Ascending aorta (tissue), 2 donors: ENCODE results near the gene DCC. TPM values are rescaled to one million over a fixed set of nuclear protein-coding genes. Genes with fewer than 3 reads are reported as not detected.

Experiments
- DNase-seq, 2 donors: peaks; one replicate each; pipeline ENCODE4 v3.0.0-alpha.2; 2019; ENCODE audit warnings: low spot score in 2 of 2
- H3K27ac ChIP-seq, 2 donors: fragments of 200-600 bp; sonication (generic); one replicate each; pipeline ENCODE4 v1.5.1; 2016 to 2017; ENCODE audit warnings: mild to moderate bottlenecking in 1 of 2
- H3K27me3 ChIP-seq: fragments of 200-600 bp; sonication (generic); one replicate; pipeline ENCODE4 v1.5.1; 2017
- H3K36me3 ChIP-seq, 2 donors: fragments of 200-600 bp; sonication (generic); one replicate each; pipeline ENCODE4 v1.5.1; 2016
- H3K4me1 ChIP-seq, 2 donors: fragments of 200-600 bp; sonication (generic); one replicate each; pipeline ENCODE4 v1.5.1; 2016 to 2017; ENCODE audit warnings: mild to moderate bottlenecking in 1 of 2
- H3K4me3 ChIP-seq, 2 donors: fragments of 200-600 bp; sonication (generic); one replicate each; pipeline ENCODE4 v1.5.1; 2016 to 2017; ENCODE audit warnings: mild to moderate bottlenecking in 1 of 2
- H3K9me3 ChIP-seq, 2 donors: fragments of 200-600 bp; sonication (generic); one replicate each; pipeline ENCODE4 v1.5.1; 2016
- intact Hi-C: fragments of 100-400 bp; cut with DNase I; formaldehyde crosslinking; loops from one replicate; pipeline ENCODE4 v1.15.1; 2023
- total RNA-seq: library from RNA; depleted of rRNA; stranded (reverse); fragments of >200 nt; gene quantifications from one replicate; pipeline ENCODE4 v1.1.0, GENCODE V29; 2016
- TF ChIP-seq, protein P1 (sequence below), 3 experiments: fragments of 200-600 bp in 2 of 3; fragments of 450-650 bp in 1 of 3; sonication (generic) in 2 of 3; IDR thresholded peaks; one replicate each; pipeline ENCODE4 v1.5.1; 2016 to 2019; ENCODE audit warnings: antibody characterized with exemption in 3 of 3, mild to moderate bottlenecking in 1 of 3, moderate library complexity in 1 of 3

The DCC gene
- total RNA-seq, 1 donor from 2014 or later = not detected

DNA sequence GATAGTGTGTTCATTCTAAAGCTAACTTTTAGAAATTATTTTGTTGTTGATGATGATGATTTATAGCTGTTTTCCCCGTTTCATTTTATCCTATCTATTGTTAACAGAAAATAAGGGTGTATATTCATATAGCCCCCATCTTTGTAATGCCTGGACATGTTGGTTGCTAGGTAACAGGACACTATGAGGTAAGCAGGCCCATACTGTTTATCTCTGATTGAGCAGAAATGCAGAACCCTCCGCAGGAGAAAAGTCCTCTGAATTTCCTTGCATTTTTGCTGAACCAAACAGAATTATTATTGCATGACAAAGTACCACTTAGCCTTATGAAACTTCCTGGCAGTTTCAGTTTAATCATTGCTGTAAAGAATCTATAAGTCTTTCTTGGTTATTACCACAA, 339.4 kb downstream of the DCC start:
- no peak overlapping the region for H3K27ac ChIP-seq
- TF ChIP-seq, protein P1, sequence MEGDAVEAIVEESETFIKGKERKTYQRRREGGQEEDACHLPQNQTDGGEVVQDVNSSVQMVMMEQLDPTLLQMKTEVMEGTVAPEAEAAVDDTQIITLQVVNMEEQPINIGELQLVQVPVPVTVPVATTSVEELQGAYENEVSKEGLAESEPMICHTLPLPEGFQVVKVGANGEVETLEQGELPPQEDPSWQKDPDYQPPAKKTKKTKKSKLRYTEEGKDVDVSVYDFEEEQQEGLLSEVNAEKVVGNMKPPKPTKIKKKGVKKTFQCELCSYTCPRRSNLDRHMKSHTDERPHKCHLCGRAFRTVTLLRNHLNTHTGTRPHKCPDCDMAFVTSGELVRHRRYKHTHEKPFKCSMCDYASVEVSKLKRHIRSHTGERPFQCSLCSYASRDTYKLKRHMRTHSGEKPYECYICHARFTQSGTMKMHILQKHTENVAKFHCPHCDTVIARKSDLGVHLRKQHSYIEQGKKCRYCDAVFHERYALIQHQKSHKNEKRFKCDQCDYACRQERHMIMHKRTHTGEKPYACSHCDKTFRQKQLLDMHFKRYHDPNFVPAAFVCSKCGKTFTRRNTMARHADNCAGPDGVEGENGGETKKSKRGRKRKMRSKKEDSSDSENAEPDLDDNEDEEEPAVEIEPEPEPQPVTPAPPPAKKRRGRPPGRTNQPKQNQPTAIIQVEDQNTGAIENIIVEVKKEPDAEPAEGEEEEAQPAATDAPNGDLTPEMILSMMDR (IDR thresholded peaks at IDR 0.05) = no peak
- no peaks in the 10 kb centered on the region for H3K27me3 ChIP-seq
- H3K9me3 ChIP-seq = no peaks in the 10 kb centered on the region
- no peaks in the 10 kb centered on the region for H3K36me3 ChIP-seq
- H3K4me1 ChIP-seq = no peaks in the 10 kb centered on the region
- no peak overlapping the region for H3K4me3 ChIP-seq
- intact Hi-C loops = no loop called here
- DNase-seq = no peak

DNA sequence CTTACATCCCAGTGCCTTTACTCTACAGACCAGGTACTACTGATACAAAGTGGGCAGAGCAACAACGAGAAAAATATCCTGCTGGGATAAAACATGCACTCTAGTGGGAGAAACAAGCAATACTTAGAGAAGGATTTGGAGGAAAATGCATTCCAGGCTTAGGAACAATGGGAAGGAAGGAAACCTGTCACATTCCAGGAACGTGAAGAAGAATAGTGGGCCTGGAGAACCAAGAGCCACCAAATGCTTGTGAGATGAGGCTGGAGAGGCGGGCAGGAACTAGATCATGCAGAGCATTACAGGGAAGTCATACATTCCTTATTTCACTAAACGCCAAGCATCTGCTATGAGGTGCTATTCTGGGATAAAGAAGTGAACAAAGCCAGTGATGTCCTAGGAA, 342.3 kb downstream of the DCC start:
- intact Hi-C loops = no loop called here
- no peak overlapping the region for H3K4me3 ChIP-seq
- TF ChIP-seq, protein P1 (IDR thresholded peaks at IDR 0.05) = no peak
- H3K9me3 ChIP-seq = no peaks in the 10 kb centered on the region
- H3K27me3 ChIP-seq = no peaks in the 10 kb centered on the region
- DNase-seq = no peak
- no peaks in the 10 kb centered on the region for H3K36me3 ChIP-seq
- no peak overlapping the region for H3K27ac ChIP-seq
- H3K4me1 ChIP-seq = no peaks in the 10 kb centered on the region

DNA sequence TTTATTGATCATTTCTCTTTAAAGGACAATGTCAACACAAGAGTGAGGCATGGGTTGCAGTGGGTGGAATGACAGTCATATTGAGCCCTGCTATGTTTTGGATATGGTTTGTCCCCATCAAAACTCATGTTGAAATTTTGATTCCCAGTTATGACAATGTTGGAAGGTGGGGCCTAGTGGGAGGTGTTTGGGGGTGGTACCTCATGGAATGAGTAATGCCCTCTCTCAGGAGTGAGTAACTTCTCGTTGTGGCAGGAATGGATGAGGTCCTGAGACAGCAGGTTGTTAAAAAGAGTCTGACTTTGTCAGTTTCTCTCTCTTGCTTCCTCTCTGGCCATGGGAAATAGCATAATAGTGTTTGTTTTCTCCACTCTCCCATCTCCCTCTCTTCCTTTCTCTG, 345.3 kb downstream of the DCC start:
- Histone ChIP-seq H3K4me3 (no peak overlapping the region), H3K4me1 (no peaks in the 10 kb centered on the region), H3K27me3 (no peaks in the 10 kb centered on the region), H3K27ac (no peak overlapping the region), H3K9me3 (no peaks in the 10 kb centered on the region), H3K36me3 (no peaks in the 10 kb centered on the region)
- no peak for DNase-seq
- TF ChIP-seq, protein P1 (IDR thresholded peaks at IDR 0.05) = no peak
- intact Hi-C loops = no loop called here

DNA sequence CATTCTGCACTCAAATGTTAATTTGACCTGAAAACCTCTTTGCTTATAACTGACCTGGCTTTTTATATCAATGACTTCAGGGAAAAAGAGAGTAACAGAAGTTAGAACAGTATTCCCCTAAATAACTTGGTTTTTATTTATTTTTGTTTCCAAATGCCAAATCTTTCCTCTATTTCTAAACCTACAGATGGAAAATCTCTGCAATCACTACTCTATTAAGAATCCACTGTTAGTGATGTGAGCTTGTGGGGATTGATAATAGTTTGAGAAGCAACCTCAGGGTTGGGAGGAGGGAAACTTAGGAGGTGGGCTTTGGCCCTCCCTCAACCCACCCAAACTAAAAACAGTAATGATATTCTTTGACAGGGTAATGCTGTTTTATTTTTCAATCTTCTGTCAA, 351.8 kb downstream of the DCC start:
- Histone ChIP-seq H3K4me3 (no peak overlapping the region), H3K27ac (no peak overlapping the region), H3K36me3 (no peaks in the 10 kb centered on the region), H3K9me3 (no peaks in the 10 kb centered on the region), H3K4me1 (no peaks in the 10 kb centered on the region), H3K27me3 (no peaks in the 10 kb centered on the region)
- intact Hi-C loops = no loop called here
- TF ChIP-seq, protein P1 (IDR thresholded peaks at IDR 0.05) = no peak
- DNase-seq = no peak

DNA sequence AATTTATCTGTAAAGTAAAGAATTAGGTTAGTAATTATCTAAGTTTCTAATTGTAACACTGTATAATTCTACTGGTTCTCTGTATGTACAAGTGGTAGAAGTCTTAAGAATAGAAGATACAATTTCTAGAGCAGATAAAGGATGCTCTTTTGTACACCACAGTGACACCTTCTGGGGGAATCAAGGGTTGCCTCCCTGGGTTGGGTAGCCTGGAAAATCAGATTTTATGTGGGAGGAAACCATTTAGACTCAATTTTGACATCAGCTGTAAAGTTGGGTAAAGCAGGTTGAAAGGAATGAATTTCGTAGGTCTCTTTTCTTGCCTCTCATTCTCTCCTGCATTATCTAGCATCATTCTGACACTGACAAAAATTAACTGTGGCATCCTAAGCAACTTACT, 354.8 kb downstream of the DCC start:
- Histone ChIP-seq H3K9me3 (no peaks in the 10 kb centered on the region), H3K36me3 (no peaks in the 10 kb centered on the region), H3K4me1 (no peaks in the 10 kb centered on the region), H3K4me3 (no peak overlapping the region), H3K27ac (no peak overlapping the region), H3K27me3 (no peaks in the 10 kb centered on the region)
- TF ChIP-seq, protein P1 (IDR thresholded peaks at IDR 0.05) = no peak
- intact Hi-C loops = no loop called here
- no peak for DNase-seq

DNA sequence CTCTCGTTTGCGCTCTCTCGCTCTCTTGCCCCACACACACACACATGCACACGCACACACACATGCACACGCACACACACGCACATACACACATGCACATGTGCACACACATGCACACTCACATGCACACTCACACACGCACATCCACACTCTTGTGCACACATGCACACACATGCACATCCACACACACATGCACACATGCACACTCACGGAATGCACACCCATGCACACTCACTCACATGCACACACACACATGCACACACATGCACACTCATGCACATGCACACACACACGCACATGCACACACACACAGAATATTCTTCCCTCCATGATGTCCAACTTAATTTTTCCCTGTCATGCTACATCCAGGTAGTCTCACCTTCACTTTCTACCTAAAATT, 360.1 kb downstream of the DCC start:
- TF ChIP-seq, protein P1 (IDR thresholded peaks at IDR 0.05) = no peak

More for the DNA sequence above, 360.1 kb downstream of the DCC start:
- H3K27ac ChIP-seq = no peak overlapping the region
- no peak for DNase-seq
- no peak overlapping the region for H3K4me3 ChIP-seq
- intact Hi-C loops = no loop called here
- no peaks in the 10 kb centered on the region for H3K27me3 ChIP-seq
- no peaks in the 10 kb centered on the region for H3K4me1 ChIP-seq
- H3K36me3 ChIP-seq = no peaks in the 10 kb centered on the region
- H3K9me3 ChIP-seq = no peaks in the 10 kb centered on the region
